ENCODE measurements around the gene ABCC8.
"Not testable (repeated sequence)": the region's sequence is repeated elsewhere in the genome, so short reads cannot be mapped to it uniquely, and the experiment has no call there.

The ABCC8 gene

DNA sequence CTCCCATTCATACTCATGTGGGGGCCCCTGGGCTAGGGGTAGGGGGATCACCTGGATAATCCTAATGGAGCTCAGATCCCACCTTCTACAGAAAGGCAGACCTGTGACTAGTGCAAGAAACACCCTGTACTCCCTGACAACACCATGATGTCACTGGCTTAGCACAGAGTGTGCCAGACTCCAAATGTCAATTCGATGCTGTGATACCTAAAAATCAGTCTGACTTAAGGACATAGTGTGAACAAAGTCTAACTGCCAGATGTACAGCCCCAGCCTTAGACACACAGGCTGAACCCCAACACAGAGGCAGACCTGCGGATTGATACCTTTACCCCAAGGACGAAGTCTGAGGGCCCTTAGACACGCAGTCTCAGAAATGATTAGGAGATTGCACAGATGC is 8.5 kb downstream of the ABCC8 start:
- DNase-seq, result no peak

DNA sequence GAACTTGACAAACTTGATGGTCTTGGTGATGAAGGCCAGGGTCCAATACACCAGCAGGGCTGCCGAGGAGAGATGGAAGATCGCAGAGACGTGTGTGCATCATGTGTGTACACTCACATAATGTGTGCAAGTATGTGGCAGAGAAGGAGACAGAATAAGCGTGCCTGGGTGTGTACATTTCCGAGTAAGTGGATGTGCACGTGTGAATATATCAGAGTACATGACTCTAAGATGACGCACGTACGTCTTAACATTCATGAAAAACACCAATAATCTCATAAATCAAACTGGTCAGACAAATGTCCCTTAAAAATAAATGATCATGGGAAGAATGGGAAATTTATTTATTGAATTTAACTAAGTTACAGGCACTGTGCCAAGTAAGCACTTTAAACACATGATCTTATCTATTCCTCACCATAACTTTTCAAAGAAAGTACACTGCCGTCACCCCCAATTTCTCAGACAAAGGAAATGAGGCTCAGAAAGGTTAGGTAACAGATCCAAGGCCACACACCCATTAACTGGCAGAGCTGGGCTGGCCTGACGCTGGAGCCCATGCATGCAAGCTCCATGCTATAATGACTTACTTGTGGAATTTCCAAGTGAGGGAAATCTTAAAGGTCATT is 13.0 kb downstream of the ABCC8 start:
- DNase-seq, result no peak

DNA sequence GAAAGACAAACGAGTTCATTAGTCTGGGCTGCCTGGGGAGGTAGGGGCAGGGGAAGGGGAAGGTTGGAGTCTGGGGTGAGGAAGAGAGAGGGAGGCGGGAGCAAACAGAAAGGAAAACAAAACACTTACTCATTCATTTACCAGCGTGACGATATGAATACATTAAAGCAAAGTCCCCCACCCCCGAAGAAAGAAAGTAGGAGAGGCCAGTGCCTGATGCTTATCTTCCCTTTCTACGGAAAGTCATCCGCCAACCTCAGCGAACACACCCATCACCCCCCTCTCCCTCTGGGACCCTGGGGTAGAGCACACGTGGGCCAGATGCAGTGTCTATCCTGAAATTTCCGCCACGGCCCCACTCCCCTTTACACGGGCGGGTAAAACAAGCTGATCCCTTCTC is 13.7 kb downstream of the ABCC8 start:
- no peak for DNase-seq

DNA sequence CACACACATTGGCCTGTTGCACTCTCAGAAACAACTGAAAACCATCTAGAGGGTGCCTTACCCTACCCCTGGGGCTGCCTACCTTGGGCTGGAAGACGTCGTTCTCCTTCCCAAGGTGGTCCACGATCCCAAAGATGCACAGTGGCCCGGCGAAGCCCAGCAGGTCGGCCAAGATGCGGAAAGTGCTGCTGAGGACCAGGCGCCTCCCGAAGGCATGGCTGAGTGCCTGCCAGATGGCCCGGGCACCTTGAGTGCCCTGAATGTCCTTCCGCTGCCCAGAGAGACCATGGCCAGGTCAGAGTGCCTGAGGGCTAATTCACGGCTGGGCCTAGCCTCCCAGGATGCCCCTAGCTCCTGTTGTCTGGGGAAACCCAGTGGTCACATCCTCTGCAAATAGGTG is 16.2 kb downstream of the ABCC8 start:
- DNase-seq, result no peak

DNA sequence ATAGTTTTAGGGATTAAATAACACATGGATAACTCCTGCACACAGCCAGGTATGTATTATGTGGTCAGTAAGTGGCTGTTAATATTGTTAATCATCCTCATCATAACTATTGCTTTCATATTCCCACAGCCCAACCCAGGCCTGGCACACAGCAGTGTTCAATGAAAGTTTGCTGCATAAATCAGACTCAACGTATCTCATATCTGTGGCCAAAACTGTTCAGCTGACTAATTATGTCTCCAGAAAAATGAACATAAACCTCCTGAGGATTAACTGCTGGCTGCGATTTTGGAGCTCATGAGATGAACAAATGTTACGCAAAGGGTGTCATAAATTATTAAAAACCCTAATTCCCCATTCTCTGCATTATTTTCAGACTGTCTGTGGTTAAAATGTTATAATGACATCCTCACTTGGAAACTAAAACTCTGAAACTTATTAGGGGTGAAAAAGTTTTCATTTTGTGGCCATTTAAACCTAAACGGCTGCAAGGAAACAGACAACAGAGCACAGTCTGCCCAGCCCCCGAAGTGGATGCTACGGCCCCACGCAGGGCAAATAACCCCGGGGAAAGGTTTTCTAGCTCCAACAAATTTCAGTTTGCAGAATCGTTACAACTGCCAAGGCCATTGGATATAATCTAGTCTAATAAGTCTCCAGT is 17.3 kb downstream of the ABCC8 start:
- no peak for DNase-seq

DNA sequence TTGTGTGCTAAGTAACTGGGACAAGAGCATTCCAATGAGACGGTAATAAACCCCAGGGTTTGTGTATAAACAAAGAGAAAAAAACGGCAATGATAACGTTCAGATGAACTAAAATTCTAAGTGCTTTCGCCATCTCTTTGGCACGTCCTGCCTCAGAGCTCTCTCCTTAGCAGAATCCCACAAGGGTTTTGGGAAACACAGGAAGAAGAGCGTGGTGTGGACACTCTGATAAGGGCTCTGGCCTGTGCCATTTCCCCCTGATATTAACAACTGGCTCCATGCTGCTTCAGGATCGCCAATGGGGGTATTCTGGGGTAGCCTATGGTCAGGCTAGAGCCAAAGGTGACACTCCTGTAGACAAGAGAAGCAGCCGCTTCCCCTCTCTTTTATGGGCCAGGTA is 18.4 kb downstream of the ABCC8 start:
- DNase-seq, result no peak

DNA sequence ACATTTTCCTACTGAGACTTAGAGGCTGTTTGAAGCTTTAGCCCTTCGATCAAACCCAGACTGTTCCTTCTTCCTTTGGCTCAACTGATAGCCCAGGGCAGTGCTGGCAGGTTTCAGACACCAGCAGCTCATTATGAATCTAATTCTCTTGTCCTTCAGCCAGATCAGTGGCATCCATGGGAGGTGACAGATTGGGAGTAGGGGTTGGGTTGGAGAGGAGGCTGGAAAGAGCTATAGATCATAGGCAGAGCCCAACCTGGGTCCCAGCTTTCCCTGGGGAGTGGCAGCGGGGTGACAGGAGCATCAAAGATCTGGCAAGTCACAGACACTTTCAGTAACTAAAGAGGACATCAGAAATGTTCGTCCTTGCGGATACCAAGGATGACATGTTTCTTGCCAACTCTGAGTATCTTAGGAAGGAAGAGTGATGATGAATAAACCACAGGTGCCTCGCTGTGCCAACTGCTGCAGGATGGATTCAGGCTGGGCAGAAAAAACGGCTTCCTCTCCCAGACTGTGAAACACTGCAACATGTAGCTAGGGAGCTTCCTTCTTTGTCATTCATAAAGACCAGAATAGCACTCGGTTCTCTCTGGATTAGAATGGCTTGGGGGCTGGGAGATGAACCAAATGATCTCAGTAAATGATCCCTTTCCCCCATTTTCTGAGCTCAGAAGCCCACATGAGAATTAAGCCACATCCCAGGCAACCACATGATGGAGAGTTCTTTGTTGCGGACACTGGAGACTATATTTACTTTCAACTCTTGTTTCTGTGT is 19.1 kb downstream of the ABCC8 start:
- DNase-seq, result no peak

DNA sequence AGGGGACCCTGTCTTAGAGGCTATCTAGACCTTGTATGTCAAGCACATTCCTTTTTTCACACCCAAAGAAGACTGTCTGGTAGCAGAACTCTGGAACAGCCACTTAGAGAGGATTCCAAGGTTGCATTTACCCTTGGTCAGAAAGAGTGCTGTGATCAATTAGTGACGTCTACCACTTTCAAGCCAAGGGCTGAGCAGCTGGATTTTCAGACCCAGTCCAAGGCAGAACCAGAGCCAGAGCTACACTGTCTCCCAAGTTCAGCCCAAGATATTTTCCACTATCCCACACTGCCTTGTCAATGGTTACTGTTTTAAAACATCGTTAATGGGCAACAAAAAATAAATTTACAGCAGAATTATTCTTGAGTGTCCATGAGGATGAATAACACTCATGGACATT is 24.0 kb downstream of the ABCC8 start:
- no peak for DNase-seq

DNA sequence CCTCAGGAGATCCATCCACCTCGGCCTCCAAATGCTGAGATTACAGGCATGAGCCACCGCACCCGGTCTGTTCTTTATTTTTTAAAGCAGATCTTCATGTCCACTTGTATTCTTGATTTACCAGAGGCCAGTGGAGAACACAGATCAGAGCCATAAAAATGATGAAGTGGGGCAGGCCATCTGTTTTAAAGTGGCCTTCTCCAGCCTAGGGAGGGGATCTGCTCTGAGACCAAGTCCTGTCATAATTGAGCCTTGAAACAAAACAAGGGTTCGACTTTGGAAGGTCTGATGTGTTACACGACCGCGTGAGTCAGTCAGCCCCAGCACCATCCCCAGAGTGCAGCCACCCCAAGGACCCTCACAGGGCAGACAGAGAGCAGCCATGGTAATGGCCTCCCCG is 27.5 kb downstream of the ABCC8 start:
- DNase-seq, result no peak

DNA sequence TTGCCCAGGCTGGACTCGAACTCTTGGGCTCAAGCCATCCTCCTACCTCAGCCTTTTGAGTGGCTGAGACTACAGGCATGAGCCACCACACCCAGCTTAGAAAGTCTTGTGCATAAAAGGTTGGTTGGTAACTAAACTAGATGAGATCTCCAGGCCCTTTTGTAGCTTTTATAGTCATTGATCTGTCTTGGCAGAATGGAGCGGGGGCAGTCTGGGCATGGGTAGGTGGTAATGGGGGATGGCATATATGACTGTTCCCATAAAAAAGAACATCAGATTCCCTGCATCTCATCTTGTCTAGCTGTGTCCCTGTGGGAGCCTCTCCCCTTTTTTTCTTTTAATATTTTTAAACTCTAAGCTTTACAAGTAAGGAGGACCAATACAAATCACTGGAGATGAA is 30.2 kb downstream of the ABCC8 start:
- no peak for DNase-seq

DNA sequence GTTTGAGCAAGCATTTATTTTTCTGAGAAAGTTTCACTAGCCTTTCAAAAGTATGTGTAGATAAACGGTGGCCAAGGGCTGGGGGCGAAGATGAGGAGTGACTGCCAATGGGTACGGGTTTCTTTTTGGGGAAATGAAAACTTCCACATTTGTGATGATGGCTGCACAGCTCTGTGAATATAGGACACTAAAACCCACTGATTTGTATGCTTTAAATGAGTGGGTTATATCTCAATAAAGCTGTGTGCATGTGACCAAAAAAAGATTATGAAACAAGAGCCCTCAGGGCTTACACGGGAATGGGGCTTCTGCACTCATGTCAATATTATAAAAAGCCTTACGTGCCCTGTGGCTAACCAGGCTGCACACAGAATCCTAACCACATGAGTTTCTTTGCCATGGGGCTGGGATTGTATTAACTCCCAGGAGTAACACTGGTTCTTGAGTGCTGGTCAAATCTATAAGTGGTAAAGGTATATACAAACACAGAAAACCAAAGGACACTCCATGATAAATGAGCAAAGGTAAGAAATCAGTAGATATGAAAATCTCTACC is 31.3 kb downstream of the ABCC8 start:
- no peak for DNase-seq

DNA sequence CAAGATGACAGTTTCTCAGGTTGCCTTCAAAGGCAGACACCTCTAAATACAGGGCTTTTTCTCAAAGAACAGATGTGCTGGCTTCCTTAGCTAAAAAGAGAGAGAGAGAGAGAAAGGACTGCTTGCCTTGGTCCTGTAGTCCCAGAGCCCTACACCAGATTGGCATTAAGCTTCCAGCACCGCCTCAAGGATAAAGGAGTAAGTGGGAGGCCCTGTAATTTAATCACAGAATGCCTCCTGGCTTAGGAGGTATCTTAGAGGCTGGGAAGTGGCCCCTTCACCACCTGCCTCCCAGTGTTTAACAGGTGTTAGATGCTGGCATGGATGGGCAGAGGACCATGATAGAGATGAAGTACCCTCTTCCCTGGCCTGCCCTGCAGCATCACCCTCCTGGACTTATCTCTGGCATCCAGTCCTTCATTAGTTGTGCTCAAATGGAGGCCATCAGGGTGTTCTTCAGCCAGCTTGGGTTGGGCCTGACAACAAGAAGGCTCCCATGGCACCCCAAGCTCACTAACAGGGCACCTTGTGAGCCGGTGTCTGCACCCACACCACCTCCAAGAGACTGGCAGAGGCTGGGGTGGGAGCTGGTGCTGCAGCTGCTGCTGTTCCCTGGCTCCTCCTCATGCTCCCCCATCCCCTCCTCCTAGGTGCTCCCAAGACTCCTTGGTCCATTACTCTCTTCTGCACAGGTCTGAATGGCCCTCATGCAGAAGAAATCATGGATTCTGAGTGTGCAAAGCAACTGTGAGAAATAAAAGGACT is 32.5 kb downstream of the ABCC8 start:
- DNase-seq, result no peak

DNA sequence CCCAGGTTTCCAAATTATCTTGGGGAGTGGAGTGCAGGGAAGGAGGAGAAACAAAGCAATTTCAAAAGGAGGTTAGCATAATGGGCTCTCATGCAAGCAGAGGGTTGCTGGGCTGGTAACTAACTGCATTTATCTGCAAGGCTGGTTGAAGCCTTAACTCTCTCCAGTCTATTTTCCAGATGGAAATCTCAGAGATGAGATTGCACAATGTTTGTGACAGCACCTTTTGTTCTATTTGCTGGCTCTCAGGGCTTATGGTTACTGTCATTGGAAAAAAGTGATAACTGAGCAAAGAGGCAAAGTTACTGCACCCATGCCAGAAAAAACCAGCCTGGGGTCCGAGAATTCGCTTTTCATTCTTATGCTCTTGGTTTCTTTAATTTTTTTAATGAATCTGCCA is 33.2 kb downstream of the ABCC8 start:
- DNase-seq, result no peak

DNA sequence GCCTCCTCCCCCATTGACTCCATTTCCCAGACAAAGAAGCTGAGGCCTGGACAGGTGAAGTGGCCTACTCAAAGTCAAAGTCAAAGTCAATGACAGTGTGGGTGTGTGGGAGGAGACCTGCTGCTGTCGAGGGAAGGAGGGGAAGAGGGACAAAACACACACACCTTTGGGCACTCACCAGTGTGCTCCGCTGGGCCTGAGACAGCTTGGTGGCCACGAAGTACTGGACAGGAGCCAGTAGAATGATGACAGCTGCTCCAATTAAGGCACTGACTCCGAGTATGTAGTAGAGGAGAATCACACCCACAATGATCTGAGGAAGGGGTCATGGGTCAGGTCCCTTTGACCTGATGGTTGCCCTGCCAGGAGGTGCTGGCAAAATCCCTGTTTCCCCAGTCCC is 33.6 kb downstream of the ABCC8 start:
- DNase-seq, result no peak

DNA sequence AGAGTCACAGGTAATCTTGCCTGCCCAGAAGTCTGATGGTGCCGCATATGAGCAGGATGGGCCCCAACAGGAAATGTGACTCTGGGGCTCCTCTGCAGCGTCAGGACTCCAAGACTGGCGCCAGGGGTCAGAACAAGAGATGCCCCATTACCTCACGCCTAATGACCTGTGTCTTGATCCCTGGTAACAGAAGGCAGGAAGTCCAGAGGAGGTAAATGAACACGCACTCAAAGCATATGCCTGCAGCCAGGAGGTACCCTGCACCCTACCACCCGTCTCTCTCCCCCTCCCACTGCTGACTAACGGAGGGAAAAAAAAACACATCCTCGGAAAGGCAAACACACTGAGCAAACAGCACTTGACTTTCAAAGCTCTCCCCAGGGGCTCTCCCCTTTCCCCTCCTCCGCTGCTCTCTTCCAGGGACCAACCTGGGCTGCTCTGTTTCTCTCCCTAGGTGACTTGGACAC is 37.3 kb downstream of the ABCC8 start:
- peak; percentile 90 for DNase-seq

DNA sequence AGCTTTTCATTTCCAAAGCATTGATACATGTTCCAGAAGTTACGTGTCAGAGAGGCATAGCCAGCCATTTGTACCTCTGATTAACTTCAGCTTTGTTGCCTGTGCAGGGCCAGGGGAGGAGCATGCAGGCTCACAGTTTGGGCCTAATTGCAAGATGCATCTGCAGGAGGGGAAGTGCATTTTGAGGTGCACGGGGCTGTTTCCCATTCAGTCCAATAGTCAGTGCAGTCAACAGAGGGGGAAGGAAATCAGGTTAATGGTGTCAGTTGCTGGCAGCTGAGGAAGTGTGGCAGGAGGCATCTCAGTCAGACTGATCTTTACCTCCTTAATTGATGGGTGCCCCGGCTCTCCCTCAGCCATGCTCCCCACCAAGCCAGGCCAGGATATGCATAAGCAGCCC is 39.3 kb downstream of the ABCC8 start:
- no peak for DNase-seq

DNA sequence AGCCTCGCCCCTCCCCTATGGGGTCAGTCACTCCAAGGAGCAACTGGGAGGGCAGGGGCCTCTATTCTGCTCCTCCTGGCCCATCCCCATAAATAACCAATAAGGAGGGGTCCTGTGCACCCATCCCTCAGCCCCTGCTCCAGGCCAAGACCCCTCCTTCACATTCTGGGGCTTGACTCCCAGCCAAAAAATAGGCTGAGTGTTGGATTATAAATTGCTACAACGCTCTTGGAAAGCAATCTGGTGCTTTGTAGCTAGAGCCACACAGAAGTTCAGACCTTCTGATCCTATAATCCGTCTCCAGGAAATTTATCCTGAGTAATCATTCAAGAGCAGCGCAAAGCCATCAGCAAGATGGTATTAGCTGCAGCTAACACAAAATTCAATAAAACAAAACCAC is 42.5 kb downstream of the ABCC8 start:
- no peak for DNase-seq

DNA sequence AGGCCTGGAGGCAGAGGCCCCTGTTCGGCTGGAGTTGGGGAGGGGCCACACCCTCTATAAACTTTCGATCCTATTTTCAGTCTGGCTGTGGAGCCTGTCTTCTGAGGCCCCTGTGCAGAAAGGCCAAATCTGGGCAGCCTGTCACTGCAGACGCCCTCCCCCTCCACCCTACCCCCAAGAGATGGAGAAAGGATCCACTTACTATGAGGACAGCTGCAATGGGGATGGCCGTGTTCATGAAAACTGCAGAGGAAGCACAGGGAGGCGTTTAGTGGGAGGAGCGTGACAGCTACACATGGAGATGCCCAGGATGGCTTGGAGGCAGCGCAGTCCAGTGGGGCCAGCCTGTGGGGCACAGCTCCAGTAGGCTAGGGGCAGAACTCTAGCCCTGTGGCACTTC is 44.6 kb downstream of the ABCC8 start:
- no peak for DNase-seq

DNA sequence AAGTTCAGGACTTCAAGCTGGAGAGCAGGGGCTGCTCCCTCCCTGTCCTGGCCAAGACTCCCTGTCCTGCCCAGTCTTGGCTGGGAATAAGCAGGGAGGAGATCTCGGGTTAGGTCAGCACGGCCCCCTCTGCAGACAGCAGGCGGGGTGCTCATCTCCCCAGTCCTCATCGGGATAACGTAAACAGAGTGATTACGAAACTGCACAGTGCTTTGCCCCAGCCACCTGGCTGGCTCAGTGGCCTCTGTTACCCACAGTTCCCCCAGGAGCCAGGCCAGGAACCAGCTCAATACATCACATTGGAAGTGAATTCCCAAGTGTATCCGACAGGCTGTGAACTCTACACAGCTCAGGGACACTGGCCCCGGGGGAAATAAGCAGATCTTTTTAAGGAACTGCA is 45.5 kb downstream of the ABCC8 start:
- DNase-seq, result no peak

DNA sequence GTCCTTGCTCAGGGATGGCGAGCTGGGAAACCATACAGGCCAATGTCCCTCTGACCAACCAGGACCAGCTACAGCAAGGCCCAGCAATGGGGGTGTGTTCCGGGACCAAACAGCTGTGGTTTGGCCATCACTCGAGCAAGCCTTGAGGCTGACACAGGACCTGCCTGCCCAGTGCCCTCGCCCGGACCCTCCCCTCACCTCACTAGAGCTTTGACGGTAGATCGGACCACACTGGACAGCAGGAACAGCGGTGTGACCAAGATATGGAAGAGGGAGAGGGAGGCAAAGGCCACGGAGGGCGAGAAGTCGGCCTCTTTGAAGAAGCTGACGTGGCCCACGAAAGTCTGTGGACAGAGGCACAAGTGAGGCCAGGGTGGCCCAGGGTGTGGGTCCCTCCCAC is 46.0 kb downstream of the ABCC8 start:
- DNase-seq, result no peak

DNA sequence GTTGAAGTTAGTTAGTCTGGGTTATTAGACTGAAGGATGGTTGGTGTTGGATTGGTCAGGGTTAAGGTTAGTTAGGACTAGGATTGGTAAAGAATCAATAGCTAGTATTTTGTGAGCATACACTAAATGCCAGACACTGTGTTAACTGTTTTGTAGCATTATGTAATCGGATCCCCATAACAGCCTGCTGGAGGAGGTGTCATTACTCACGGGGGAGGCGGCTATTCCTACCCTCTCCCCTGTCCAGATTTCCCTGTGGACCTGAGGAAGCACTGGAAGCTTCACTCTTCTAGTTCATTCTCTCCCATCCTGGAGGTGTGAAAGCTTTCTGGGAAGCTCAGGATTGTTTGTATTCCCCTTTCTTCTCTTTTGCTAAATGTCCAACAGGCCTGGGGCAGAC is 47.7 kb downstream of the ABCC8 start:
- DNase-seq, result no peak

DNA sequence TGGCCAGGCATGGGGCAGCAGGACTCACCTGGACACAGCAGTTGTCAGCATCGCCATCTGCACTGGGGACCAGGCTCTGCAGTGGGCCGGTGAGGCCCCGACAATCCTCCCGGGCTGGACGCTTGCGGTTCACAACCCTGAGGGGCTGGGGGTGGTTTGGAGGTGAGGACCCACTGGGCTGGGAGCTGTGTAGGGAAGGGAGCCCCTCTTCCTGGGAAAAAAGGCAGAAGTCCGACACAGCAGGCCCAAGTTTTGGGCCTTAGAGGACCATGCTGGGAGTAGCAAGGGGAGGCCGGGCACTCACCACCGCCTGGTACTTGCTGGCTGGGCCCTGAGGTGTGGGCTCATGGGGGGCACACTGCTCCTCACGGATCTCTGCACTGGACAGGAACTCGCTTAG is 48.4 kb downstream of the ABCC8 start:
- DNase-seq, result no peak

DNA sequence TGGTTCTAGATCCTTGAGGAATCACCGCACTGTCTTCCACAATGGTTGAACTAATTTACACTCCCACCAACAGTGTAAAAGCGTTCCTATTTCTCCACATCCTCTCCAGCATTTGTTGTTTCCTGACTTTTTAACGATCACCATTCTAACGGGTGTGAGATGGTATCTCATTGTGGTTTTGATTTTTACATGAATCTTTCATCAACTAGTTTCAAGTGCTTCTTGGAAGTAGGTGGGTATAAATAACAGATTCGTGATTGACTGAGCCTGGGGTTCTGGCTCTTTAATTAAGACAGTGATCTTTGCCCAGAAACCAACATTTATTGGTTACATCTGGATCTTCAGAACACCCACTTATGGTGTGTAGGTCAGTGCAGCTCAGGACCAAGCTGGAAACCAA is 50.4 kb downstream of the ABCC8 start:
- not testable (repeated sequence) for DNase-seq
